ENCODE data around the gene PLA2G2C.

Gene PLA2G2C

GRCh38 chr1:20150969-20151368, 35.3 kb downstream of the PLA2G2C start:
- no peak overlapping the region for H3K9ac ChIP-seq (ENCODE audit: low read length)
- H4K20me1 ChIP-seq (ENCODE audit: insufficient read depth, low read length): no peaks in the 10 kb centered on the region
- no peak overlapping the region for H3K27ac ChIP-seq (ENCODE audit: low read length)
- 0 out of 2 replicates have a peak overlapping the region, but pooled peaks have one; percentile 13 for H3K4me2 ChIP-seq (ENCODE audit: low read depth, low read length)
- no peak for DNase-seq
- peaks cover 21% of the 10 kb centered on the region for H3K27me3 ChIP-seq (replicated peaks; ENCODE audit: insufficient read depth, low read length)
- H3K9me2 ChIP-seq (replicated peaks; ENCODE audit: insufficient read depth, low read length): no peaks in the 10 kb centered on the region
- no peaks in the 10 kb centered on the region for H3K4me1 ChIP-seq (ENCODE audit: low read length)
- H3K79me2 ChIP-seq (ENCODE audit: low read length): no peaks in the 10 kb centered on the region
- no peak overlapping the region for H2AFZ ChIP-seq (ENCODE audit: low read length)
- no peak for TF ChIP-seq EZH2phosphoT487 (IDR thresholded peaks at IDR 0.05; ENCODE audit: low read length)
- TF ChIP-seq CTCF (IDR thresholded peaks at IDR 0.05; ENCODE audit: low read length): no peak
- no peak for TF ChIP-seq EZH2 (optimal IDR thresholded peaks at IDR 0.05; ENCODE audit: low read depth, low read length)
- H3K4me3 ChIP-seq (ENCODE audit: low read length): no peak overlapping the region
- no peaks in the 10 kb centered on the region for H3F3A ChIP-seq (ENCODE audit: insufficient read depth, low read length)
- H3K9me3 ChIP-seq (replicated peaks; ENCODE audit: insufficient read depth, low read length): no peaks in the 10 kb centered on the region
- no peaks in the 10 kb centered on the region for H3K36me3 ChIP-seq (replicated peaks; ENCODE audit: insufficient read depth, low read length)

GRCh38 chr1:20150326-20150705, 36.0 kb downstream of the PLA2G2C start:
- H2AFZ ChIP-seq (ENCODE audit: low read length): no peak overlapping the region
- TF ChIP-seq CTCF (IDR thresholded peaks at IDR 0.05; ENCODE audit: low read length) (no peak), EZH2 (optimal IDR thresholded peaks at IDR 0.05; ENCODE audit: low read depth, low read length) (no peak), EZH2phosphoT487 (IDR thresholded peaks at IDR 0.05; ENCODE audit: low read length) (no peak)
- DNase-seq: no peak
- no peaks in the 10 kb centered on the region for H3K36me3 ChIP-seq (replicated peaks; ENCODE audit: insufficient read depth, low read length)
- no peak overlapping the region for H3K27ac ChIP-seq (ENCODE audit: low read length)
- H3K4me3 ChIP-seq (ENCODE audit: low read length): no peak overlapping the region
- H3K4me1 ChIP-seq (ENCODE audit: low read length): no peaks in the 10 kb centered on the region
- no peaks in the 10 kb centered on the region for H4K20me1 ChIP-seq (ENCODE audit: insufficient read depth, low read length)
- H3K9me3 ChIP-seq (replicated peaks; ENCODE audit: insufficient read depth, low read length): no peaks in the 10 kb centered on the region
- no peak overlapping the region for H3K4me2 ChIP-seq (ENCODE audit: low read depth, low read length)
- H3K9me2 ChIP-seq (replicated peaks; ENCODE audit: insufficient read depth, low read length): no peaks in the 10 kb centered on the region
- no peak overlapping the region for H3K9ac ChIP-seq (ENCODE audit: low read length)
- H3K79me2 ChIP-seq (ENCODE audit: low read length): no peaks in the 10 kb centered on the region
- H3F3A ChIP-seq (ENCODE audit: insufficient read depth, low read length): no peaks in the 10 kb centered on the region
- peaks cover 21% of the 10 kb centered on the region for H3K27me3 ChIP-seq (replicated peaks; ENCODE audit: insufficient read depth, low read length)

GRCh38 chr1:20149601-20150325, 36.6 kb downstream of the PLA2G2C start:
- Histone ChIP-seq H3K9ac (ENCODE audit: low read length) (no peak overlapping the region), H3K36me3 (replicated peaks; ENCODE audit: insufficient read depth, low read length) (no peaks in the 10 kb centered on the region), H2AFZ (ENCODE audit: low read length) (no peak overlapping the region), H3K4me1 (ENCODE audit: low read length) (no peaks in the 10 kb centered on the region), H3K4me2 (ENCODE audit: low read depth, low read length) (no peak overlapping the region), H3K27ac (ENCODE audit: low read length) (no peak overlapping the region), H3K27me3 (replicated peaks; ENCODE audit: insufficient read depth, low read length) (peaks cover 21% of the 10 kb centered on the region), H3K9me3 (replicated peaks; ENCODE audit: insufficient read depth, low read length) (no peaks in the 10 kb centered on the region), H3K9me2 (replicated peaks; ENCODE audit: insufficient read depth, low read length) (no peaks in the 10 kb centered on the region), H3K79me2 (ENCODE audit: low read length) (no peaks in the 10 kb centered on the region), H3F3A (ENCODE audit: insufficient read depth, low read length) (no peaks in the 10 kb centered on the region), H3K4me3 (ENCODE audit: low read length) (no peak overlapping the region), H4K20me1 (ENCODE audit: insufficient read depth, low read length) (no peaks in the 10 kb centered on the region)
- DNase-seq: no peak
- no peak for TF ChIP-seq CTCF (IDR thresholded peaks at IDR 0.05; ENCODE audit: low read length)
- TF ChIP-seq EZH2phosphoT487 (IDR thresholded peaks at IDR 0.05; ENCODE audit: low read length): no peak
- TF ChIP-seq EZH2 (optimal IDR thresholded peaks at IDR 0.05; ENCODE audit: low read depth, low read length): no peak
